ENCODE data around the gene MGAT2.

Gene MGAT2

GRCh38 chr14:49670475-49670874 is 49.9 kb downstream of the MGAT2 start:
- DNase-seq (ENCODE audit: low read depth) = no peak
- no peak for TF ChIP-seq CTCF (conservative IDR thresholded peaks at IDR 0.05; ENCODE audit: low read length)

More at GRCh38 chr14:49670475-49670874, 49.9 kb downstream of the MGAT2 start:
- no peak overlapping the region for H3K4me3 ChIP-seq (ENCODE audit: low read length)

All from AG10803 (cell line).